GM13976 (cell line): ENCODE measurements around the gene NEBL.

Experiments used
- DNase-seq: peaks from one replicate; pipeline ENCODE4 v3.0.0; 2012; ENCODE audit warnings: low spot score
- CTCF ChIP-seq: IDR thresholded peaks from 2 replicates; pipeline ENCODE4 v1.5.1; 2012; ENCODE audit warnings: borderline replicate concordance, mild to moderate bottlenecking; ENCODE audit not compliant: insufficient read depth; ENCODE audit errors: extremely low read depth, missing control alignments, control extremely low read depth
- in situ Hi-C: fragments of 300-500 bp; cut with MboI; formaldehyde crosslinking; loops from one replicate; pipeline ENCODE4 v1.12.0; 2022; ENCODE audit warnings: low sequenced_read_pairs, mixed read lengths, inconsistent platforms; ENCODE audit not compliant: unreplicated experiment

Gene NEBL

GRCh38 chr10:20935301-20935700 lies 38.2 kb upstream of the NEBL start:
- DNase-seq: no peak
- TF ChIP-seq CTCF: no peak
- in situ Hi-C loops: no loop called here

DNA sequence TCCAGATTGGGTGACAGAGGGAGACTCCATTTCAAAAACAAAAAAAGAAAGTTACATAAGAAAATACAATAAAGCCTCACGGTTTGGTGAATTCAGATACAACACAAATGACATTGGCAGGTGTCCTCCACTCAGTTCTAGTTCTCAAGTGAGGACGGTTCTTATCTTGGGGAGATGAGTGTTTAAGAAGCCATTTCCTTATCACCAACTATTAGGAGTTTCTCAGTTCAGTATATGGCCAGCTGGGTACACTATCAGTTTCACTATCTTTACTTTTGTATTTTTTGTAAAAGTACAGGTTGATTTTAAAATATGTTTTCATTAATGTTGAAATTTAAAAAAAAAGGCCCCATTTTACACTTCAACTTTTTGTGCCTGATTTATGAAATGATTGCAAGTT lies 36.6 kb upstream of the NEBL start:
- no peak for DNase-seq
- in situ Hi-C loops: no loop called here
- TF ChIP-seq CTCF: no peak

DNA sequence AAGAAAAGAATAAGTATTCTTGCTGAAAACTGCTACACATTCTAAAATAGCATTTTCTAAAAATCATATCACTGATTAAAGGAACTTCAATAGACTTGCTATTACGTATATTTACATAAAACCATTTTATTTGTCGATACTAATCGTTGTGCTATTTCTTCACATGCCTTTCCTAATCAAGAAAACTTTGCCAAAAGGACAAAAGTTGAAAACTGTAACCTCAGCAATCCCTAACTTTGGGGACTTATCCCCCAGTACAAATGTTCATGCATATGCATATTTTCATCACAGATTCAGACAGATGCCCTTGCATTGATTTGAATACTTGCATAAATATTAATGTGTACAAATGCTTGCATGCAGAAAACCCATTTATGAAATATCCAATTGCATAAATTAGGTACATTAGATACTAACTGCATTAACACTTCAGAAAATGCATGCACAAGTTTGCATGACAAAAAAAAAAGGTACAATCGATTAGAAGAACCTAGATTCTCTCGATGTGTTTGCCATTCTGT lies 35.6 kb upstream of the NEBL start:
- in situ Hi-C loops: no loop called here
- DNase-seq: no peak
- TF ChIP-seq CTCF: no peak

DNA sequence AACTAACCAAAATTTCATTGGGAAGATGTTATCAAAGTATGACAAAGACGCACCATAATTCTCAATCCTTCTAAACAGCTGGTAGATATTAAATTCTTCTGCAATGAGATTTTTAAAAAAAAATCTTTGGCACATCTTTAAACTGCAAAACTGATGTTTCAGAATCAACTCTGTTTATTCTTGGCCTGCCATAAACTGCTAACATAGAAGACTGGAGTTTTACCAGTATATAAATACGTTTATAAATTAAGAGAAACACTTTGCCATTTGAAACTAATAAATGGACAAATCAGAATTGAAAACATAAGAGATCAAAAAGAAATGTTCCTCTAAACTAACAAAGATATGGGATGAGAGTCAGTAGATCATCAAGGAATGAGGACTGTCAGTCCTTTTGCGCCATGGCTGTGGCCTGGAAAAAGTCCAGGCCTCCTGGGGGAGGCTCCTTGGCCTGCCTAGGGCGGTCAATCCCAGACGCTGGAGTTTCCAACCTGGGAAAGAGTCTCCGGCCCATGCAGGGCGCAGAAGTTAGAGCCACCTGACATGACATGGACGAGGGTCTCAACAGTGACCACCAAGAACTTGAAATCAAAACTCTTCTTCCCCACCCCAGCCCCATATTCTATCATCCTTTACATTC lies 34.2 kb upstream of the NEBL start:
- no peak for DNase-seq
- TF ChIP-seq CTCF: no peak
- in situ Hi-C loops: no loop called here

DNA sequence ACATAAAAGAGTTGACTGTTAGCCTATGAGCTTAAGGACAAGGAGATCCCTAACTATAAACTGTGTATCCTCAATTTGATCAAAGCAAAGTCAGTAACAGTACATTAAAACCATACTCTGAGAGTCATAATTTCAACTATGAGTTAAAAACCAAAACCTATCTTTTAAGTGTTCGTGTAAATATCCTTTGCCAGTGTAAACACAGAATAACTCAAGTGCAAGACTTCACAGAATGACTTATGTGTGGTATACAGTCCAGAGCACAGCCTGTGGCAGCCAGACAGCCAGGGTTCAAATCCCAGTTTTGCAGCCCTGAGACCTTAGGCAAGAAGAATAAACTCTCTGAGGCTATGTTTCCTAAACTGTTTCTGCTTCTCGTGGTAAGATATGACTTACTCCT lies 30.3 kb upstream of the NEBL start:
- DNase-seq: no peak
- no peak for TF ChIP-seq CTCF

DNA sequence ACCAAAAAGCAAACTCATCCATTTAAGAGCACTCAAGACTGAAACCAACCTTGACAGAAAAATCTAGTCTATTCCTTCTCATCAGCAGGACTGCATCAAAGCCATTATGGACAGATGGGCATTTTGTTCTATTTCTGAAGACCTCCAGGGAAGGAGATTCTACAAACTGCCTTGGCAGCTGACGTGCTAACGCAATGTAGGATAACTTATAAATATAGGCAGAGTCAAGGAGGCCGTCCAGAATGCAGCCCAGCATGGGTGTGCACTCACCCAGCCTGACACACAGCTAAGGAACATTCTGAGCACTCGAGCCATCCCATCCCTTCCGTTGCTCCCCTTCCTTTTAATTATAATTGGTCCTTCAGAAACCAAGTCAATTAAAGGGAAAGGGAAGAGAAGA lies 25.3 kb upstream of the NEBL start:
- in situ Hi-C loops: no loop called here
- DNase-seq: no peak
- no peak for TF ChIP-seq CTCF

More for the DNA sequence above, 30.3 kb upstream of the NEBL start:
- in situ Hi-C loops: no loop called here
